ENCODE measurements around the gene DDAH1.
A peak's percentile ranks its signal among the peaks of the same experiment; 100 is the strongest.

DDAH1 gene

GRCh38 chr1:85303440-85304162 is 161.4 kb downstream of the DDAH1 start:
- no peak for DNase-seq (ENCODE audit: low spot score)

GRCh38 chr1:85300140-85300539 is 164.8 kb downstream of the DDAH1 start:
- DNase-seq (ENCODE audit: low spot score), result no peak

DNA sequence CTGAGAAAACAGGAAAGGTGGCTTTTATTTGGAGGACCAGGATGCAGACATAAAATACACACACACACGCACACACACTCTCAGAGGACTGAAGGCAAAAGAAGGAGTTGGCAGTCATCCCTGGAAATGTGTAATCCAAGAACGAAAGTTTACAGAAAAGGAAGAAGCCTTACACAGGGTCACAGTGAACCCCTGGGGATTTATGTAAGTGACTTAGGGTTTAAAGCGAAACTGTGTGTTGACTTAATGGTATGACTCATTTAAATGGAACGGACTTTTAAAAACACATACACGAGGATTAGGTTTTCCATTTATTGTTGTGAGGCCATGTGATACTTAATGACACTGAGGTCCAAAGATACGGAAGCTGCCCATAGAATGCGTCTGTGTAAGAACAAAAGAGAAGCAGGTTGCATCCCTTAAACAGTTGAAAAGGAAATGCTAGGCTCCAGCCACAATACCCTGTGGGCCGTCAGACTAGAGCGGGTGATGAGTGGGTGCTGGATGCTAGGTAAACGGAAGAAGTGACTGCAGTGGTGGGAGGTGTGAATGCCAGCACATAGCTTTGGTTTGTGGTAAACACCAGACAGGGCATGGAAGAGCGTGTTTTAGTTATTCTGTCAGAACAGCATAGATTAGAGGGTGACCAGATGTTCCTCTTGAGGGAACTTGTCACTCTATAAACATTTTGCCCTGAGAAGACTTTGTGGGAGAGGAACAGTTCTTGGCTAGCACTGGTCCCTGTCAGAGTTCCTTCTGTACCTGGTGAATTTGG is 166.9 kb downstream of the DDAH1 start:
- peak; percentile 73 for DNase-seq (ENCODE audit: low spot score)

- no peak for DNase-seq (ENCODE audit: low spot score)
Measured at GRCh38 chr1:85297538-85297854, 167.5 kb downstream of the DDAH1 start.

GRCh38 chr1:85296980-85297379 is 168.0 kb downstream of the DDAH1 start:
- no peak for DNase-seq (ENCODE audit: low spot score)

DNA sequence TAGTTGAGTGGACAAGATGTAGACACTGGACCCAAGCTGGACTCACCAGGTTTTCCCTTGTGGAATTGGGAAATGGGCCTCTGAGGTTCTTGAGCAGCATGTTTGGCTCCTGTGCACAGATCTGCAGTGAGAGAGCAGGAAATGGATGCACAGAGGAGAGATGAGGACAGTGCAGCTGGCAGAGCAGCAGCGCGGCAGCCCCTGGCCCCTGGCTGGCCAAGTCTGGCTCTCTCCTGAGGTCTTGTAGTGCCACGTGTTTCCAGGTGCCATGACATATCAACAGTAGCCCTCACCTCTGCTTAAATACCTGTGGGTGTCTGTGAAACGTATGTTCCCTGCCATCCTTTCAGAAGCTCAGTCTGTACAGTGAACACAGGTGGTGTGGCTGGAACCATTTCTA is 169.3 kb downstream of the DDAH1 start:
- no peak for DNase-seq (ENCODE audit: low spot score)

DNA sequence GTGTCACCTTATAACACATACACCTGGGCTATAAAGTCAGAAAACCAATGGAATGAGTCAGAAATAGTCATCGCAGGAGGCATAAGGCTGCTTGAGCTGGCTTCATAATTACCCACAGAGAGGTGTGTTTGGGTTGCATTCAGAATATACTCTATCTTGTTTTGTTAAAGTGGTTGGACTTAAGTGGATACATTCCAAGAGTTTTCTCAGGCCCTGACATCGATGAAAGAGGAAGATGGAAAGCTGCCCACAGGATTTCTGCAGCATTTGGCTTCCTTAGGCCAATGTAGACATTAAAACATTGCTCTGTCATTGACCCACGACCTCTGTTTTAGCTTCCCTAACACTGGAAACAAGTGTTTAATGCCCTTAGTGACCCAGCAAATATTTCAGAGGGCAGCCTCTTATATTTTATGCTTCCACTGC is 169.9 kb downstream of the DDAH1 start:
- DNase-seq (ENCODE audit: low spot score), result no peak

DNA sequence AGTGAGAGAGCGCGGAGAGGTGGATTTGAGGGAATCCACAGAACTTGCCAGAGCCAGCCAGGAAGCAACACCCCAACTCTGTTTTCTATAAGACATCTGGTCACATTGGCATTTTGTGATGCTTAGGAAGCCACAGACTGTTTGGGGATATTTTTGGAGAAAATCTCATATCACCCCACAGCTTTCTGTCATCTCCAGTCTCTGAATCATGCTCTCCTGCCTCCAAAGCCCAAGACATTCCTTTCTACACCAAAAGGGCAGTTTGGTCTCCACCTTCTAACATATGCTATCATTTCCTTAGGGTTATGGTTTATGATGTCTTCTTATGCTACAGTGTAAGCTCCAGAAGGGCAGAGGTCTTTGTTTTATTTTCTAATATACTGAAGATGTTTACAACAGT is 174.1 kb downstream of the DDAH1 start:
- peak; percentile 39 for DNase-seq (ENCODE audit: low spot score)

- no peak for DNase-seq (ENCODE audit: low spot score)
Measured at GRCh38 chr1:85289848-85290335, 175.1 kb downstream of the DDAH1 start.

DNA sequence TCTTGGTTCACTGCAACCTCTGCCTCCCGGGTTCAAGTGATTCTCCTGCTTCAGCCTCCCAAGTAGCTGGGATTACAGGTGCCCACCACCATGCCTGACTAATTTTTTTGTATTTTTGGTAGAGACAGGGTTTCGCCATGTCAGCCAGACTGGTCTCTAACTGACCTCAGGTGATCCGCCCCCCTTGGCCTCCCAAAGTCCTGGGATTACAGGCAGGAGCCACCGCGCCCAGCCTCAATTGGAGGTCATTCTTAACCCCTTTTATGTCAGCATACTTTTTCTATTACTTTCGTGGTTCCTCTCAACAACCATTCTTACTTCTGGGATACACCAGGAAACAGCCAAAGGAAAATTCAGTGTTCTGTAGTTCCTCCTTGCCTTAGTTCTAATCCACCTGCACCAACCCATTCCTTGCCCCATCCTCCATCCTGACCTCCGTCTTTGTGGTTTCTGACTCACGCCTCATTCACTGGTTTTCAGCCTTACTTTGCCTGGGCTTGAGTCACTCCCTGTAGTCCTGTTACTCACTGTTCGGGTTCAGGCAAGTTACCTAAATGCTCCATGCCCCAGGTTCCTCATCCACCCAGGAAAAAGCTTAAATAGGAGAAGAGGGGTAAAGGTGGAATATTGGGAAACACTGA is 175.6 kb downstream of the DDAH1 start:
- peak; percentile 71 for DNase-seq (ENCODE audit: low spot score)

DNA sequence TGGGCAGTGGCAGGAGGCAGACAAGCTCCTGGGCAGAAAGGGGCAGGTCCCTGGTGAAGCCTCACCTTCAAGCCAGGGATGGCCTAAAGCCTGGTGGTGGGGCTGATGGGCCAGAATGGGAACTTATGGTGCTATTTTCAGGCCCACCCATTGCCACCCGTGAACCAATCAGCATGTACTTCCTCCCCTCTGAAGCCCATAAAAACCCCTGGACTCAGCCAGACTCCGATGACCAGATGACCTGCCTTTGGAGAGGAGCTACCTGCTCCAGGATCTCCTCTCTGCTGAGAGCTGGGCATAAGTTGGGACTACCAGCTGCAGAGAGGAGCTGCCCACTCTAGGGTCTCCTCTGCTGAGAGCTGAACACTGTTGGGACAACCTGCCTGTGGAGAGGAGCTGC is 180.8 kb downstream of the DDAH1 start:
- no peak for DNase-seq (ENCODE audit: low spot score)

- DNase-seq (ENCODE audit: low spot score), result no peak
Measured at GRCh38 chr1:85283475-85284199, 181.3 kb downstream of the DDAH1 start.

- no peak for DNase-seq (ENCODE audit: low spot score)
Measured at GRCh38 chr1:85282424-85282823, 182.5 kb downstream of the DDAH1 start.

- no peak for DNase-seq (ENCODE audit: low spot score)
Measured at GRCh38 chr1:85280636-85281035, 184.3 kb downstream of the DDAH1 start.

DNA sequence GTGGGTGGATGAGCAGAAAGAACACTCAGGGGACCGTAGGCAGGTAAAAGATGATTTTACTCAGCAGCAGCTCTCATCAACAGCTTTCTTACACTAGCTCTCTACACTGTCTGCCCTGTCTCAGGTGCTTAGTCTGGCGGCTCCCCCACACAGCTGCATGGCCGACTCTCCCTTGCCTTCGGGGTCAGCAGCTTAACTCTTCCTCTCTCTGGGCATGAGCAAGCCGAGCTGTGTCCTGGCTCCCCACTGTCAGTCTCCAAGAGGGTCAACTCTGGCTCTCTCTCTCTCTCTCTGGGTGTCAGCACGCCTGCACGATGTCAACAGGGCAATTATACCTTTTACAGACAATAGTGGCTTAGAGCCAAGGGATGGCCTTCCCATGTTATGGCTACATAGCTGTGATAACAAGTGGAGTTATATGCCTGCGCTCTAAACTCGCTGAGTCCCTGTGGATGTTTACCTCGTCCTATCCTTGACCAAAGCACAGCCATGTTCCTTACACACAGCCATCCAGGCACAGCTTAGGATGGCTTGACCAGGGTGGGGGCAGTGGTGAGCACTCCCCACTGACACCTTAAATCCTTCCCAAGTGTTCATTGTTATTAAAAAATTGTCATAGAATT is 185.4 kb downstream of the DDAH1 start:
- DNase-seq (ENCODE audit: low spot score), result no peak

DNA sequence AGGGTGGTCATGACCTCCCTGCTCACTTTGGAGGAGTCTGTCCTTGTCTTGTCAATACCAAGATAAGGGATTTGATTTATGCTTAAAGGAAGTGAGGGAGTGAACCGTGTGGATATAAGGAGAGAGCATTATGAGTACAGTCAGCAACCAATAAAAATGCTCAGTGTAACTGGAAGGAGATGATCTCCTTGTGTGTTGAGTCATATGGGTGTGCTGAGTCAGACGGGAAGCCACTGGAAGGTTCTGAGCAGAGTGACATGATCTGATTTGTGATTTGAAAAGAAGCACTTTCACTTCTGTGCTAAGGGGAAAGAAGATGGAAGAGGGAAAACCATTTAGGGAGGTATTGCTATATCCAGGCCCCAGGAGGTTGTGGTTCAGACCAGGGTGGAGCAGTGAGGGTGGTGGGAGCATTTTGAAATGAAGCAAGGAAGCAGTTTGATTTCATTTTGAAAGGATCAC is 186.1 kb downstream of the DDAH1 start:
- peak; percentile 93 for DNase-seq (ENCODE audit: low spot score)

DNA sequence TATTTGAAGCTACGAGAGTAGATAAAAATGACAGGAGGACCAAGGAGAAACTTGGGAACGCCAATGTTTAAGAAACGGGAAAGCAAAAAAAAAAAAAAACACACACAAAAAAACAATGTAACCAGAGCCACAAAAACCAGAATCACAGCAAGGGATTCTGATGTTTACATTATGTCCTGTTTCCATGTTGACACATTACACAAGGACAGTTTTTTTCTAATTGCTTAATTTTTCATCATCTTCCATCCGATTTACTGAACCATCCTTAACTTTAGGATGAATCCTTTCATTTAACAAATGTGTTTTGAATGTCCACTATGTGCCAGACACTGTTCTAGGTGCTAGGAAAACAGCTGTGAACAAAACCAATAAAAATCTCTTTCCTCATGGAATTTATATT is 187.2 kb downstream of the DDAH1 start:
- DNase-seq (ENCODE audit: low spot score), result no peak

DNA sequence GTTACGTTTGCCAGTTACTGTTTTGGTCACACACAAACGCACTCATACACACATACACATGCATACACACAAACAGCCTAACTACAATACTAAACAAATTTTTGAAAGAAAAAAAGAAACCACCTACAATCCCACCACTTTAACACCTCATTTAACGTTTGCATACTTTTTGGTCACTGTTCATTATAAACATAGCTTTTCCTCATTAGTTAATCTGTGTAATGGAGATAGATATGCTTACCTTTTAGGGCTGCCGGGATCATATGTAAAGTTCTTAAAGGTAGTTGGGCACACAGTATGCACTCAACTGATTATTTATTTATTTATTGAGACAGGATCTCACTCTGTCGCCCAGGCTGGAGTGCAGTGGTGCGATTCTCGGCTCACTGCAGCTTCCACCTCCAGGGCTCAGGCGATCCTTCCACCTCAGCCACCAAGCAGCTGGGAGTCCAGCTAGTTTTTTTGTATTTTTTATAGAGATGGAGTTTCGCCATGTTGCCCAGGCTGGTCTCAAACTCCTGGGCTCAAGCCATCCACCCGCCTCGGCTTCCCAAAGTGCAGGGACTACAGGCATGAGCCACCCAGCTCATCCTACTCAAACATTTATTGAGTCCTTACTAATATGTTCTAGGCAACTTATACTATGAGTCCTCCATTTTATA is 187.8 kb downstream of the DDAH1 start:
- no peak for DNase-seq (ENCODE audit: low spot score)

DNA sequence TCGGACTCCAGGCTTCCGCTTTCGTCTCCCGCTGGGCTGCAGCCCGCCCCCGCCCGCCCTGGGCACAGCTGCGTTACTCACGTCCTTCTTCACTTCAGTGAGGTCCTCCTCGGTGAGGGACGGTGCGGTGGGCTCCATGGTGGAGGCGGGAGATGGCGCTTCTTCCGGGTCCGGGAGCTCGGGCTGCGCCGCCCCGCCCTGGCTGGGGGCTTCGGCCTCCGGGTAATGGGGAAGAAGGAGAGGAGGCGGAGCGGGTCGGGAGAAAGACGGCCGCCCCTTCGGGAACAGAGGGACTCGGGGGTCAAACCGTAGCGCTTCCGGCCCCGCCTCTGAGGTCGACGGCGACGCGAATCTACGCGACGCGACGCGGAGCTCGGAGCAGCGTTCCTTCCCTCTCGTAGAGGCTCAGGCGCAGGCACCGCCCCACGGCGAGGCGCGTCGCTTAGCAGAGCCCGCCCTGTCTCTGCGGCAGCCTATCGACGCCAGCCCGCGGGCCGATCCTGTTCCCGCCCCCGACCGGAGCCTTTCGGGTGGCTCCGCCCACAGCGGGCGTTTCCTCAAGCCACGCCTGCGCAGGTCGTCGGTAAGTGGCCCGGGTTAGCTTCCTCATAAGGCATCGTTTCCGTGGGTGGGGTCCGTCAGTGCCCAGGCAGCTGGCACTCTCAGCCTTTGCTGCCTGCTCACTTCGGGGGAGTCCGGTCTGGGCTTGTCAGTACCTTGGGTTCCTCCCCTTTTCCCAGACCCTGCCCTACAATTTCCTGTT is 188.6 kb downstream of the DDAH1 start, which contains the start of gene BCL10:
Gene BCL10 (minus strand): TSS at position 418 of the 763 bp plus-strand sequence. CDS start 280 bp downstream, at position 138.
- peak; percentile 90 for DNase-seq (ENCODE audit: low spot score)

- no peak for DNase-seq (ENCODE audit: low spot score)
Measured at GRCh38 chr1:85275701-85276214, 189.2 kb downstream of the DDAH1 start.

Data from hepatic stellate cell (primary cell).